ENCODE results near the gene ANKFN1. TPM values are rescaled to one million over a fixed set of nuclear protein-coding genes. Genes with fewer than 3 reads are reported as not detected.

The ANKFN1 gene
- total and polyA plus RNA-seq, 3 donors from 2014 or later: 3.7 to 11.4 (median 5.1) TPM

- Histone ChIP-seq H3K9me3 (no peaks in the 10 kb centered on the region), H3K4me3 (no peak overlapping the region), H3K4me1 (no peaks in the 10 kb centered on the region), H3K36me3 (ENCODE audit: low read depth, missing control alignments) (no peaks in the 10 kb centered on the region), H3K27ac (no peak overlapping the region), H3K27me3 (no peaks in the 10 kb centered on the region)
- TF ChIP-seq CTCF (IDR thresholded peaks at IDR 0.05): no peak
- TF ChIP-seq POLR2A (IDR thresholded peaks at IDR 0.05): no peak
- 84 to 88% methylated on average over 3 of the region's 3 CpGs for WGBS, 2 donors
- no peak for DNase-seq
- intact Hi-C loops (cut with DNase I; ENCODE audit: low total_unique reads): no loop called here
Observed at GRCh38 chr17:56131431-56131830, 21.8 kb upstream of the ANKFN1 start.

GRCh38 chr17:56136301-56136700 lies 17.0 kb upstream of the ANKFN1 start:
- no peak overlapping the region for H3K4me3 ChIP-seq
- H3K9me3 ChIP-seq: no peaks in the 10 kb centered on the region
- WGBS, 2 donors: 45 to 58% methylated on average over 1 of the region's 1 CpG
- H3K36me3 ChIP-seq (ENCODE audit: low read depth, missing control alignments): no peaks in the 10 kb centered on the region
- no peak overlapping the region for H3K27ac ChIP-seq
- DNase-seq: no peak
- intact Hi-C loops (cut with DNase I; ENCODE audit: low total_unique reads): no loop called here
- H3K27me3 ChIP-seq: no peaks in the 10 kb centered on the region
- TF ChIP-seq CTCF (IDR thresholded peaks at IDR 0.05) (no peak), POLR2A (IDR thresholded peaks at IDR 0.05) (no peak)
- H3K4me1 ChIP-seq: no peaks in the 10 kb centered on the region

GRCh38 chr17:56141046-56141839 lies 12.0 kb upstream of the ANKFN1 start:
- intact Hi-C loops (cut with DNase I; ENCODE audit: low total_unique reads): no loop called here
- 79 to 82% methylated on average over 7 of the region's 7 CpGs for WGBS, 2 donors
- no peak for TF ChIP-seq POLR2A (IDR thresholded peaks at IDR 0.05)
- TF ChIP-seq CTCF (IDR thresholded peaks at IDR 0.05): no peak
- Histone ChIP-seq H3K27ac (no peak overlapping the region), H3K4me3 (no peak overlapping the region), H3K27me3 (no peaks in the 10 kb centered on the region), H3K4me1 (no peaks in the 10 kb centered on the region), H3K36me3 (ENCODE audit: low read depth, missing control alignments) (no peaks in the 10 kb centered on the region), H3K9me3 (no peaks in the 10 kb centered on the region)
- DNase-seq: peak; percentile 60

- Histone ChIP-seq H3K4me1 (no peaks in the 10 kb centered on the region), H3K4me3 (no peak overlapping the region), H3K27me3 (no peaks in the 10 kb centered on the region), H3K27ac (no peak overlapping the region), H3K9me3 (no peaks in the 10 kb centered on the region), H3K36me3 (ENCODE audit: low read depth, missing control alignments) (no peaks in the 10 kb centered on the region)
- intact Hi-C loops (cut with DNase I; ENCODE audit: low total_unique reads): no loop called here
- TF ChIP-seq CTCF (IDR thresholded peaks at IDR 0.05): no peak
- TF ChIP-seq POLR2A (IDR thresholded peaks at IDR 0.05): no peak
- WGBS, 2 donors: 64 to 91% methylated on average over 1 of the region's 1 CpG
- DNase-seq: no peak
Observed at GRCh38 chr17:56142325-56142724, 10.9 kb upstream of the ANKFN1 start.

GRCh38 chr17:56142781-56143180 lies 10.5 kb upstream of the ANKFN1 start:
- Histone ChIP-seq H3K27me3 (no peaks in the 10 kb centered on the region), H3K27ac (no peak overlapping the region), H3K4me3 (no peak overlapping the region), H3K36me3 (ENCODE audit: low read depth, missing control alignments) (no peaks in the 10 kb centered on the region), H3K9me3 (no peaks in the 10 kb centered on the region), H3K4me1 (no peaks in the 10 kb centered on the region)
- TF ChIP-seq POLR2A (IDR thresholded peaks at IDR 0.05) (no peak), CTCF (IDR thresholded peaks at IDR 0.05) (no peak)
- no peak for DNase-seq
- intact Hi-C loops (cut with DNase I; ENCODE audit: low total_unique reads): no loop called here
- WGBS, 2 donors: 90 to 96% methylated on average over 4 of the region's 4 CpGs
